ENCODE data around the gene APMAP.
A peak's percentile ranks its signal among the peaks of the same experiment; 100 is the strongest.
"Not testable (repeated sequence)": the region's sequence is repeated elsewhere in the genome, so short reads cannot be mapped to it uniquely, and the experiment has no call there.

The APMAP gene

DNA sequence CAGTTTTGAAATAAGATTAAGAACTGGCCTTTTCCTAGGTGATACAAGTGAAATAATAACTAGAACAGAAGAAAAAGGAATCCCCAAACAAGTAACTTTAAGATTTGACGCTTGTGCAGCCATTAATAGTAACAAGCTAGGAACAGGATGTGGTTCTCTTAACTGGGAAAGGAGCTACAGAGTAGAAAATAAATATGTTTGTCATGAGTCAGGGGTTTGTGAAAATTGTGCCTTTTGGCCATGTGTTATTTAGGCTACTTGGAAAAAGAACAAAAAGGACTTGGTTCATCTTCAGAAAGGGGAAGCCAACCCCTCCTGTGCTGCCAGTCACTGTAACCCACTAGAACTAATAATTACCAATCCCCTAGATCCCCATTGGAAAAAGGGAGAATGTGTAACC, 60.7 kb downstream of the APMAP start:
- not testable (repeated sequence) for H3K36me3 ChIP-seq (ENCODE audit: control insufficient read depth in 1 of 2, insufficient read depth in 2 of 2, low read length in 2 of 2); H3K27me3 ChIP-seq (ENCODE audit: low read depth, low read length); H3K4me1 ChIP-seq (ENCODE audit: control insufficient read depth in 1 of 2, insufficient read depth in 2 of 2, low read length in 2 of 2); H3K9me3 ChIP-seq (ENCODE audit: control insufficient read depth in 1 of 2, low read length in 2 of 2); H3K27ac ChIP-seq (ENCODE audit: low read length); H3K4me3 ChIP-seq (ENCODE audit: low read depth in 1 of 2, low read length in 2 of 2)

- not testable (repeated sequence) for H3K27me3 ChIP-seq (ENCODE audit: low read depth, low read length); H3K36me3 ChIP-seq (ENCODE audit: control insufficient read depth in 1 of 2, insufficient read depth in 2 of 2, low read length in 2 of 2); H3K4me1 ChIP-seq (ENCODE audit: control insufficient read depth in 1 of 2, insufficient read depth in 2 of 2, low read length in 2 of 2); H3K9me3 ChIP-seq (ENCODE audit: control insufficient read depth in 1 of 2, low read length in 2 of 2)
- H3K4me3 ChIP-seq (ENCODE audit: low read depth in 1 of 2, low read length in 2 of 2), result peak overlapping the region in 1 of 2 donors; percentile 33
- H3K27ac ChIP-seq (ENCODE audit: low read length), result peak overlapping the region; percentile 39
These were observed 61.5 kb downstream of the APMAP start for GRCh38 chr20:24930724-24931688.

DNA sequence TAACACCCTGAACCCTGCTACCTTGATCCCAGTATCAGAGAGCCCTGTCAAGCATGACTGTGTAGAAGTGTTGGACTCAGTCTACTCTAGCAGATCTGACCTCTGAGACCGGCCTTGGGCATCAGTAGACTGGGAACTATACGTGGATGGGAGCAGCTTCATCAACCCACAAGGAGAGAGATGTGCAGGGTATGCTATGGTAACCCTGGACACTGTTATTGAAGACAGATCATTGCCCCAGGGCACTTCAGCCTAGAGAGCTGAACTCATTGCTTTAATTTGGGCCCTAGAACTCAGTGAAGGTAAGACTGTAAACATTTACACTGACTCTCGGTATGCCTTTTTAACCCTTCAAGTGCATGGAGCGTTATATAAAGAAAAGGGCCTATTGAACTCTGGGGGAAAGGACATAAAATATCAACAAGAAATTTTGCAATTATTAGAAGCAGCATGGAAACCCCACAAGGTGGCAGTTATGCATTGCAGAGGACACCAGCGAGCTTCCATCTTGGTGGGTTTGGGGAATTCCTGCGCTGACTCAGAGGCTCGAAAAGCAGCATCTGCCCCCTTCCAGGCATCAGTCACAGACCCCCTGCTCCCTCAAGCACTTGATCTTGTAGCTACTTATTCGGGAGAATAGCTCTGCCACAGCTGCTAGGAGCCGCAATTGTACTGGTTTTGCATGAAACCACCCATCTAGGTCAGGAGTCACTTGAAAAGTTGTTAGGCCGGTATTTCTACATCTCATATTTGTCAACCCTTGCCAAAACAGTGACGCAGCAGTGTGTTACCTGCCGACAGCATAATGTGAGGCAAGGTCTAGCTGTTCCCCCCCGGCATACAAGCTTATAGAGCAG, 62.5 kb downstream of the APMAP start:
- H3K36me3 ChIP-seq (ENCODE audit: control insufficient read depth in 1 of 2, insufficient read depth in 2 of 2, low read length in 2 of 2); H3K9me3 ChIP-seq (ENCODE audit: control insufficient read depth in 1 of 2, low read length in 2 of 2); H3K4me1 ChIP-seq (ENCODE audit: control insufficient read depth in 1 of 2, insufficient read depth in 2 of 2, low read length in 2 of 2); H3K27me3 ChIP-seq (ENCODE audit: low read depth, low read length): not testable (repeated sequence)
- H3K4me3 ChIP-seq (ENCODE audit: low read depth in 1 of 2, low read length in 2 of 2), result peak overlapping the region in 1 of 2 donors; percentile 33
- H3K27ac ChIP-seq (ENCODE audit: low read length), result peak overlapping the region; percentile 39

DNA sequence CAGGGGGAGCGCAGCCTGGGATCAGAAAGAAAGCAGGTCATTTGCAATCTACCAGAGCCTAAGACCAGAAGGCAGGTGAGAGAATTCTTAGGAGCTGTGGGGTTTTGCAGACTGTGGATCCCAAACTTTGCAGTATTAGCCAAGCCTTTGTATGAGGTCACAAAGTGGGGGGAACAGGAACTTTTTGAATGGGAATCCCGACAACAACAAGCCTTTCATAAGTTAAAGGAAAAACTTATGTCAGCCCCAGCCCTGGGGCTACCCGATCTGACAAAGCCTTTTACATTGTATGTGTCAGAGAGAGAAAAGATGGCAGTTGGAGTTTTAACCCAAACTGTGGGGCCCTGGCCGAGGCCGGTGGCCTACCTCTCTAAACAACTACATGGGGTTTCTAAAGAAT, 63.3 kb downstream of the APMAP start:
- not testable (repeated sequence) for H3K9me3 ChIP-seq (ENCODE audit: control insufficient read depth in 1 of 2, low read length in 2 of 2); H3K27me3 ChIP-seq (ENCODE audit: low read depth, low read length); H3K4me3 ChIP-seq (ENCODE audit: low read depth in 1 of 2, low read length in 2 of 2); H3K27ac ChIP-seq (ENCODE audit: low read length); H3K4me1 ChIP-seq (ENCODE audit: control insufficient read depth in 1 of 2, insufficient read depth in 2 of 2, low read length in 2 of 2); H3K36me3 ChIP-seq (ENCODE audit: control insufficient read depth in 1 of 2, insufficient read depth in 2 of 2, low read length in 2 of 2)

DNA sequence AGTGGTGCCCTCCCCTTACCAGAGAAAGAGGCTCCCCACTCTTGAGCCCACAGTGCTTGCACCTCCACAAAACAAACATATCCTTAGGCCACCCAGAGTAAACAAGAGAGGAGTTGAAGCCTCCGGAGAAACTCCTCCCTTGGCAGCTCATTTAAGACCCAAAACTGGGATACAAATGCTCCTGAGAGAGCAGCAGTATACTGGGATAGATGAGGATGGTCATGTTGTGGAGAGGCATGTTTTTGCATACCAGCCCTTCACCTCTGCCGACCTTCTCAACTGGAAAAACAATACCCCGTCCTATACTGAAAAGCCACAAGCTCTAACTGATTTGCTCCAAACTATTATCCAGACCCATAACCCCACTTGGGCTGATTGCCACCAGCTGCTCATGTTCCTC, 71.8 kb downstream of the APMAP start:
- not testable (repeated sequence) for H3K4me1 ChIP-seq (ENCODE audit: control insufficient read depth in 1 of 2, insufficient read depth in 2 of 2, low read length in 2 of 2); H3K9me3 ChIP-seq (ENCODE audit: control insufficient read depth in 1 of 2, low read length in 2 of 2); H3K36me3 ChIP-seq (ENCODE audit: control insufficient read depth in 1 of 2, insufficient read depth in 2 of 2, low read length in 2 of 2); H3K4me3 ChIP-seq (ENCODE audit: low read depth in 1 of 2, low read length in 2 of 2); H3K27ac ChIP-seq (ENCODE audit: low read length); H3K27me3 ChIP-seq (ENCODE audit: low read depth, low read length)

DNA sequence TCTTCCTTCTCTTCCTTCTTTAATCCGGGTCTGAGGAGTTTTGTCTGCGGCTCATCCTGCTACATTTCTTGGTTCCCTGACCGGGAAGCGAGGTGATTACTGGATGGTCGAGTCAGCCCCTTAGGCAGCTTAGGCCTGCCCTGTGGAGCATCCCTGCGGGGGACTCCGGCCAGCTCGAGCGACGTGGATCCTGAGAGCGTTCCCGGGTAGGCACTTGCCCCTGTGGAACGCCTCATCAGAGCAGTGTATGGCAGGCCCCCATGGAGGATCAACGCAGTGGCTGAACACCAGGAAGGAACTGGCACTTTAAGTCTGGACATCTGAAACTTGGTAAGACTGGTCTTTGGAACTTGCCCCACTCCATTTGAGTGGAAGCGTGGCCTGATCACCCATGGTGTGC, 72.9 kb downstream of the APMAP start:
- H3K4me1 ChIP-seq (ENCODE audit: control insufficient read depth in 1 of 2, insufficient read depth in 2 of 2, low read length in 2 of 2); H3K4me3 ChIP-seq (ENCODE audit: low read depth in 1 of 2, low read length in 2 of 2); H3K9me3 ChIP-seq (ENCODE audit: control insufficient read depth in 1 of 2, low read length in 2 of 2): not testable (repeated sequence)

GRCh38 chr20:24918579-24919566, 73.7 kb downstream of the APMAP start:
- H3K4me3 ChIP-seq (ENCODE audit: low read depth in 1 of 2, low read length in 2 of 2), result peak overlapping the region in 1 of 2 donors; percentile 12
- no peaks in the 10 kb centered on the region for H3K27me3 ChIP-seq (ENCODE audit: low read depth, low read length)
- peaks cover 0 to 4% of the 10 kb centered on the region in 2 donors for H3K4me1 ChIP-seq (ENCODE audit: control insufficient read depth in 1 of 2, insufficient read depth in 2 of 2, low read length in 2 of 2)
- H3K27ac ChIP-seq (ENCODE audit: low read length), result no peak overlapping the region
- no peaks in the 10 kb centered on the region for H3K36me3 ChIP-seq (ENCODE audit: control insufficient read depth in 1 of 2, insufficient read depth in 2 of 2, low read length in 2 of 2)
- H3K9me3 ChIP-seq (ENCODE audit: control insufficient read depth in 1 of 2, low read length in 2 of 2), result no peaks in the 10 kb centered on the region

More for the DNA sequence above, 72.9 kb downstream of the APMAP start:
- not testable (repeated sequence) for H3K27me3 ChIP-seq (ENCODE audit: low read depth, low read length); H3K27ac ChIP-seq (ENCODE audit: low read length); H3K36me3 ChIP-seq (ENCODE audit: control insufficient read depth in 1 of 2, insufficient read depth in 2 of 2, low read length in 2 of 2)

DNA sequence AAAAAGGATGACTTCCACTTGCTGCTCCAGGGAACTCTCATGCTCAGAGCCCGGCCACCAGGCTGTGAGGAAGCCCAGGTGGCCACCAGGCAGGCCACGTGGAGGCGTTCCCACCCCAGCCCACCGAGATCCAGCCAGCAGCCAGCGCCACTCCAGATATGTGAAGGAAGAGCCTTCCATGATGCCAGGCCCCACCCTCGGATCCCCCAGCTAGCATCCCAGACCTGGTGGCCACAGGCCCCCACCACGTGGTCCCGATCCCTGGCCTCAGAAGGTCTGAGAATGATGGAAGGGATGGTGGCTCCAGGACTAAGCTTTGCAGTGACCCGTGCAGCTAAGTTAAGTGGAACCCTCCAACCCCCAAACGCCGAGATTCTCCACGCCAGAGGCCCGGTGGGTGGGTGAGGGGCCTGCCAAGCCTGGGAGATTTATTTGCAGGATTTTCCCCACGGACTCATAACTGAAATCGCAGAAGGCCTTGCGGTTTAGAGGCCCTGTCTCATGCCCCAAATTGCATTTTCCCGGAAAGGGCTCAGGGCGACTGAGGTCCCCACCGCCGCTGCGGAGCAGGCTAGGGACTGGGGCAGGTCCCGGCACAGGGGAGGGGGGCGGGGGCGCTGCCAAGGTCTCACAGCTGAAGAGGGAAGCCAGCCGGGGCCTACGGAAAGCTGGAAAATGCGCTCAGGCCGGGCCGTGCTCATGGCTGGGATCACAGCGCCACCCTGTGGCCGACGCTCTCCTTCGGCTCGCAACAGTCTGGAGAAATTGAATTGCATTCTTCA, 74.6 kb downstream of the APMAP start:
- no peaks in the 10 kb centered on the region for H3K9me3 ChIP-seq (ENCODE audit: control insufficient read depth in 1 of 2, low read length in 2 of 2)
- no peaks in the 10 kb centered on the region for H3K36me3 ChIP-seq (ENCODE audit: control insufficient read depth in 1 of 2, insufficient read depth in 2 of 2, low read length in 2 of 2)
- H3K4me3 ChIP-seq (ENCODE audit: low read depth in 1 of 2, low read length in 2 of 2), result peak overlapping the region in 1 of 2 donors; percentile 12
- H3K4me1 ChIP-seq (ENCODE audit: control insufficient read depth in 1 of 2, insufficient read depth in 2 of 2, low read length in 2 of 2), result peaks cover 0 to 4% of the 10 kb centered on the region in 2 donors
- H3K27ac ChIP-seq (ENCODE audit: low read length), result no peak overlapping the region
- H3K27me3 ChIP-seq (ENCODE audit: low read depth, low read length), result no peaks in the 10 kb centered on the region

DNA sequence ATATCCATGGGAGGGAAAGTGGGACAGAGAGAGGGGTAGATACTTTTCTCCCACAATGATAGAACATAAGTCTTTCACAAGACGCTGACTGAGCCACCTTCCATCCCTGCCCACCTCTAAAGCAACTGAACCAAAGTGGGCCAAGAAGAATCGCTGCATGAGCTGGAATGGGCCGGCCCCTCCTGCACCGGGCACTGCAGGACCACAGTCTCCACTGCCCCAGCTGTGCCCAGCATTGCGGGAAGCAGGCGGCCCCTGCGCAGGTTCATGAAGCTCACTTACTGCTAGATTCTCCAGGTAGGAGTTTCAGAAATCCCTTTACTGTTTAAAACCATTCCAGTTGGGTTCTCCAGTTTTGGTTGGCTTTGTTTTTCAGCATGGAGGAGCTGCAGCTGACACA, 75.5 kb downstream of the APMAP start:
- Histone ChIP-seq H3K27me3 (ENCODE audit: low read depth, low read length) (no peaks in the 10 kb centered on the region), H3K4me3 (ENCODE audit: low read depth in 1 of 2, low read length in 2 of 2) (no peak overlapping the region), H3K4me1 (ENCODE audit: control insufficient read depth in 1 of 2, insufficient read depth in 2 of 2, low read length in 2 of 2) (peaks cover 0 to 4% of the 10 kb centered on the region in 2 donors), H3K27ac (ENCODE audit: low read length) (no peak overlapping the region), H3K36me3 (ENCODE audit: control insufficient read depth in 1 of 2, insufficient read depth in 2 of 2, low read length in 2 of 2) (no peaks in the 10 kb centered on the region), H3K9me3 (ENCODE audit: control insufficient read depth in 1 of 2, low read length in 2 of 2) (no peaks in the 10 kb centered on the region)

DNA sequence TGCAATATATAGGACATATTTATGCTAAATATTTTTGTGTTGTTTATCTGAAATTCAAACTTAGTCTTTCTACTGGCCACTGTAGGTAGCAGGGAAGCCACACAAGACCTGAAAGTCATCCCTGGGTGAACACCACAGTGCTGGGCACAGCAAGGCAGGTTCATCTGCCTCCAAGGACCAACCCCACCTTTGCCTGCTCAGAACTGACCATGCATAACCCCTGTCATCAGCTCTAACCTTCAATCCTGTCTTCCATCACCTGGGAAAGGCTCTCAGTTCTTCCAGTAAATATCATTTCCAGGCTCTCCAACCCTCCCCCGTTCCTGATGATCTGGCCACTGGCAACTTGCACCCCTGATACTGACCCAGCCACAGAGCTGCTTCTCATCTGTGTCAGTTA, 76.1 kb downstream of the APMAP start:
- Histone ChIP-seq H3K27me3 (ENCODE audit: low read depth, low read length) (no peaks in the 10 kb centered on the region), H3K27ac (ENCODE audit: low read length) (no peak overlapping the region), H3K4me3 (ENCODE audit: low read depth in 1 of 2, low read length in 2 of 2) (no peak overlapping the region), H3K36me3 (ENCODE audit: control insufficient read depth in 1 of 2, insufficient read depth in 2 of 2, low read length in 2 of 2) (no peaks in the 10 kb centered on the region), H3K9me3 (ENCODE audit: control insufficient read depth in 1 of 2, low read length in 2 of 2) (no peaks in the 10 kb centered on the region), H3K4me1 (ENCODE audit: control insufficient read depth in 1 of 2, insufficient read depth in 2 of 2, low read length in 2 of 2) (peaks cover 0 to 4% of the 10 kb centered on the region in 2 donors)
